Activated T-helper 1 cell treated with anti-CD3 and anti-CD28 coated beads, Interleukin-12 subunit alpha, Interleukin-12 subunit beta, Interleukin-2, Interleukin-4 antibody, amounts not matched to agents 30 ng/mL and 10 ng/mL and 1 ng/mL, durations not matched to agents 14 hours and 24 hours and 36 hours (primary cell): ENCODE results near the gene SAMD4A. TPM values are rescaled to one million over a fixed set of nuclear protein-coding genes. Genes with fewer than 3 reads are reported as not detected.

Source experiments
- DNase-seq: peaks from one replicate; pipeline ENCODE4 v3.0.0; 2021; ENCODE audit warnings: low spot score
- H3K27ac Mint-ChIP-seq: one replicate; pipeline ENCODE4 v1.8.0; 2021; ENCODE audit warnings: mild to moderate bottlenecking, mixed read lengths
- H3K27me3 Mint-ChIP-seq: one replicate; pipeline ENCODE4 v1.8.0; 2022; ENCODE audit warnings: mild to moderate bottlenecking, moderate library complexity, mixed read lengths; ENCODE audit not compliant: insufficient read depth
- H3K36me3 Mint-ChIP-seq: one replicate; pipeline ENCODE4 v1.8.0; 2021; ENCODE audit warnings: low read depth, mixed read lengths
- H3K4me1 Mint-ChIP-seq: one replicate; pipeline ENCODE4 v1.8.0; 2021; ENCODE audit warnings: low read depth, mixed read lengths
- H3K4me3 Mint-ChIP-seq: one replicate; pipeline ENCODE4 v1.8.0; 2021; ENCODE audit warnings: mild to moderate bottlenecking, moderate library complexity, mixed read lengths
- H3K9me3 Mint-ChIP-seq: one replicate; pipeline ENCODE4 v1.8.0; 2021; ENCODE audit warnings: mixed read lengths
- intact Hi-C: fragments of 100-400 bp; cut with micrococcal nuclease; formaldehyde crosslinking; loops from one replicate; pipeline ENCODE4 v1.15.1; 2024
- total RNA-seq: library from RNA; stranded (reverse); gene quantifications from 2 replicates; pipeline ENCODE4 v1.2.3, GENCODE V29; 2022

Gene SAMD4A
- total RNA-seq, 1 donor from 2014 or later: 1.8 TPM

DNA sequence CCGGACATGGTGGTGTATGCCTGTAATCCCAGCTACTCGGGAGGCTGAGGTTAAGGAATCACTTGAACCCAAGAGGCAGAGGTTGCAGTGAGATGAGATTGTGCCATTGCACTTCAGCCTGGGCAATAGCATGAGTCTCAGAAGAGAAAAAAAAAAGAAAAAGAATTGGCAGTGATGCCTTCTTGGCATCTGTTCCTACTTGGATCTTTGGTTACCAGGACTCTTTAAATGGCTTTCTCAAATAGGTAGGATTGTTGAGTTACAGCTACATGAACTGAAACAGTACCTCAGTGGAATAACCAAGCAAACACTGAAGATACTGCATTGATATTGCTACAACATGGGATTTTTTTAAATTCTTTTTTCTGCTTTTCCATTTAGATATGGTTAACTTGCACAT is 136.8 kb downstream of the SAMD4A start:
- DNase-seq: no peak
- Mint-ChIP-seq H3K36me3 (no peaks in the 10 kb centered on the region), H3K4me1 (peaks cover 8% of the 10 kb centered on the region), H3K27ac (no peak overlapping the region), H3K27me3 (peaks cover 36% of the 10 kb centered on the region), H3K4me3 (no peak overlapping the region), H3K9me3 (no peaks in the 10 kb centered on the region)
- intact Hi-C loops: no loop called here

DNA sequence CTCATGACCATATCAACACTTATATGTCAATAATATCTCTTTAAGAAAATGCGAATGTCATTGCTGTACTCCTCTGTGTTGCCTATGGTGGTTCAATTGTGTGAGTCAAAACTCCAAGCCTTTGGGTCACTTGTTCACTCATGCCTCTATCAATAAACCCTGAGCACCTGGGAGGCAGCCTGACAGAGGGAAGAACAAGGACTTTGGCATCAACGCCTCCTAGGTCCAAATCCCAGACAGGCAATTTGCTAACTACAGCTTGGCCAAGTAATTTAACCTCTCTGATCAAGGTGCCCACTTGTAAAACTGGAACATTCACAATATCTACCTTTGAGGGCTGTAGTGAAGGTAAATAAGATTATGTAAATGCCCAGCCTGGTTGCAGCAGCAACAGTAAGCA is 137.8 kb downstream of the SAMD4A start:
- H3K27me3 Mint-ChIP-seq: peaks cover 31% of the 10 kb centered on the region
- H3K4me3 Mint-ChIP-seq: no peak overlapping the region
- H3K4me1 Mint-ChIP-seq: peaks cover 8% of the 10 kb centered on the region
- no peaks in the 10 kb centered on the region for H3K36me3 Mint-ChIP-seq
- intact Hi-C loops: no loop called here
- H3K27ac Mint-ChIP-seq: no peak overlapping the region
- DNase-seq: no peak
- H3K9me3 Mint-ChIP-seq: no peaks in the 10 kb centered on the region

DNA sequence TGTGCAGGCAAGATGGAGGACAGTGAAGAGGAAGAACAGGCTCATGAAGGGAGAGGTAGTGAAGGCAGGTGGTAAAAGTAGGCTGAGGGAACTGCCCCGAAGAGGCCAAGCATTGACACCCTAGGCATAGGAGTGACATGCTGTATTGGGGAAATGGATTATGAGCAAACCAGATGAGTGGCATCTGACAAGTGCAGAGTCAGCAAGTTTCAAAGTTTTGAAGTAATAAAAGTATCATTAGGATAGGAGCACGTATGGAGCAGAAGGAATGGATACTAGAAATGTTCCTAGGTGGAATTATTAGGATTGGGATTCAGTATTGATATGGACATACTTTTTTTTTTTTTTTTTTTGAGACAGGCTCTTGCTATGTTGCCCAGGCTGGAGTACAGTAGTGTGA is 139.8 kb downstream of the SAMD4A start:
- intact Hi-C loops: no loop called here
- Mint-ChIP-seq H3K4me3 (no peak overlapping the region), H3K27me3 (peaks cover 12% of the 10 kb centered on the region), H3K4me1 (no peaks in the 10 kb centered on the region), H3K9me3 (no peaks in the 10 kb centered on the region), H3K27ac (no peak overlapping the region), H3K36me3 (no peaks in the 10 kb centered on the region)
- no peak for DNase-seq

DNA sequence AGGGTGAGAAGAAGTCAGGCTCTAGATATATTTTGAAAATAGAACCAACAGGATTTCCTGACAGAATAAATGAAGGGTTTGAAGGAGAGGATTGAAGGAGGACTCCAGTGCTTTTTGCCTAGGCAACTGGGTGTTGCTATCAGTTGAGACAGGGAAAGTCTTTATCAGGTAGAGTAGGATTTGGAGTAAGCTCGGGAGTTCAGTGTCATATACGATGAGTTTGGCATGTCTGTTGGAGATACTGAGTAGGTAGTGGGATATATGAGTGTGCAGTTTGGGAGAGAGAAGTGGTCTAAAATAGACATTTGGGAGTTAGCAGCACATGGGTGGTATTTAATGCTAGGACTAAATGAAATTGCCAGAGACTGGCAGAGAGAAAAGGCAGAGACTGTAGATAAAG is 141.2 kb downstream of the SAMD4A start:
- no peaks in the 10 kb centered on the region for H3K36me3 Mint-ChIP-seq
- no peak overlapping the region for H3K27ac Mint-ChIP-seq

DNA sequence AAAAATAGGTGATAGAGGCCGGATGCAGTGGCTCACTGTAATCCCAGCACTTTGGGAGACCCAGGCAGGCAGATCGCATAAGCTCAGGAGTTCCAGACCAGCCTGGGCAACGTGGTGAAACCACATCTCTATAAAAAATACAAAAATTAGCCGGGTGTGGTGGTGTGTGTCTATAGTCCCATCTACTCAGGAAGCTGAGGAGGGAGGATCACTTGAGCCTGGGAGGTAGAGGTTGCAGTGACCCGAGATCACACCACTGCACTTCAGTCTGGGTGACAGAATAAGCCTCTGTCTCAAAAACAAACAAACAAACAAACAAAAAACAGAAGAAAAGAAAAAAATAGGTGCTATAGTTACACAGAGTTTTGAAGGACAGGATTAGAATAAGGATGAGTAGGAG is 142.1 kb downstream of the SAMD4A start:
- Mint-ChIP-seq H3K4me1 (no peaks in the 10 kb centered on the region), H3K27me3 (peaks cover 5% of the 10 kb centered on the region), H3K36me3 (no peaks in the 10 kb centered on the region), H3K27ac (no peak overlapping the region), H3K9me3 (no peaks in the 10 kb centered on the region), H3K4me3 (no peak overlapping the region)
- intact Hi-C loops: loop anchor here (2.0 kb wide), 1 partner anchor 34 kb away; no protein-coding TSS in a partner anchor
- DNase-seq: no peak

More for the DNA sequence above, 141.2 kb downstream of the SAMD4A start:
- DNase-seq: no peak
- Mint-ChIP-seq H3K4me1 (no peaks in the 10 kb centered on the region), H3K4me3 (no peak overlapping the region), H3K27me3 (peaks cover 5% of the 10 kb centered on the region), H3K9me3 (no peaks in the 10 kb centered on the region)
- intact Hi-C loops: loop anchor here (2.0 kb wide), 1 partner anchor 35 kb away; no protein-coding TSS in a partner anchor

DNA sequence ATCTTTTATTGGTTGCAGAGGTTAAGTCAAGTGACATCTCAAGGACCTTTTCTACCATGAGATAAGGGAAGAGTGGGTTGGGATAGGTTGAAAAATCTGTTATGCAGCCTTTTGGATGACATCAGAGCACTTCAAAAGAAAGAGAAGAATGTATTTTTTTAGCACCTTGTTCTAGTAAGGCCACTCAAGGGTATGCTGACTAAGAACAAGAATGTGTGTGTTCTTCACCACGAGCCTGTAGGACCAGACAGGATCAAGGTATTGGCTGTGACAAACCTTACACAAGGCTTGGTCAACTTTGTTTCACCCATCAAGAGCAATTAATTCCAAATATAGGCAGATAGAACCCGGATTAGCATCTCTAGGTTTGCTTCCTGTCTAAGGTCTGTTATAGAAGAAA is 142.5 kb downstream of the SAMD4A start:
- no peaks in the 10 kb centered on the region for H3K4me1 Mint-ChIP-seq
- no peak for DNase-seq

DNA sequence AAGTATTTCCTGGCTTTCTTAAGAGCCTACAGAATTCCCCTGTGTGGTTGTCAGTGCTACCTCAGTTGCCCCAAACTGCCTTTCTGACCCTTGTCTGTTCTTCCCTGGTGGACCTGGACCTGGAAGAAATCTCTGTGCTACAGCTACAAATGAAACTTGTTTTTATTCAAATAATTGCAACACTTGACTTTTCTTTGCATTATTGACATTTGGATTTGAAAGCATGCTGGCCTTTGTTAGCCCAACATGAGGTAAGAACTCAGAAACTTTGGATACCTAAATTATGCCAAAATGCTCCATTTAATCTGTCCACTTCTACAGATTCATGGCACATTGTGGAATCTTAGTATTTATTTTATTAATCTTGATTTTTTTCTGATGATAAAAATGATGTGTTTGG is 142.9 kb downstream of the SAMD4A start:
- no peak for DNase-seq
- H3K27ac Mint-ChIP-seq: no peak overlapping the region
- intact Hi-C loops: loop anchor here (2.0 kb wide), 1 partner anchor 33 kb away; no protein-coding TSS in a partner anchor
- no peaks in the 10 kb centered on the region for H3K9me3 Mint-ChIP-seq
- H3K4me3 Mint-ChIP-seq: no peak overlapping the region
- no peaks in the 10 kb centered on the region for H3K36me3 Mint-ChIP-seq
- H3K4me1 Mint-ChIP-seq: no peaks in the 10 kb centered on the region
- H3K27me3 Mint-ChIP-seq: peaks cover 4% of the 10 kb centered on the region

More for the DNA sequence above, 142.5 kb downstream of the SAMD4A start:
- Mint-ChIP-seq H3K4me3 (no peak overlapping the region), H3K9me3 (no peaks in the 10 kb centered on the region), H3K27me3 (peaks cover 4% of the 10 kb centered on the region), H3K27ac (no peak overlapping the region), H3K36me3 (no peaks in the 10 kb centered on the region)
- intact Hi-C loops: loop anchor here (2.0 kb wide), 1 partner anchor 33 kb away; no protein-coding TSS in a partner anchor

DNA sequence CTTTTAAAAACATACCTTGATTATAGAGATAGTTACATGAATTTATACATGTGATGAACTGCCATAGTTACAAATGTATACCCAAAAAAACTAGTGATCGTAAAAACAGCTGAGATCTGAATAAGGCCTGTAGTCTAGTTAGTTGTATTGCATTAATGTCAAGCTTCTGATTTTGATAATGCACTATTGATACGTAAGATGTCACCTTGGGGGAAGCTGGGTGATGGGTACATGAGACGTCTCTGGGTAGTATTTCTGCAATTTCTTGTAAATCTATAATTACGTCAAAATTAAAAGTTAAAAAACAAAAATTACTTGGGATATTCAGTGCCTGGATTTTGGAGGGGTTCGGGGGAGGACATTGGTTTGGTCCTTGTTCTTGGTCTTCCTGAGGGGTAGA is 144.4 kb downstream of the SAMD4A start:
- no peak overlapping the region for H3K4me3 Mint-ChIP-seq
- intact Hi-C loops: no loop called here
- peaks cover 13% of the 10 kb centered on the region for H3K27me3 Mint-ChIP-seq
- H3K4me1 Mint-ChIP-seq: no peaks in the 10 kb centered on the region
- no peaks in the 10 kb centered on the region for H3K36me3 Mint-ChIP-seq
- no peaks in the 10 kb centered on the region for H3K9me3 Mint-ChIP-seq
- no peak for DNase-seq
- no peak overlapping the region for H3K27ac Mint-ChIP-seq

DNA sequence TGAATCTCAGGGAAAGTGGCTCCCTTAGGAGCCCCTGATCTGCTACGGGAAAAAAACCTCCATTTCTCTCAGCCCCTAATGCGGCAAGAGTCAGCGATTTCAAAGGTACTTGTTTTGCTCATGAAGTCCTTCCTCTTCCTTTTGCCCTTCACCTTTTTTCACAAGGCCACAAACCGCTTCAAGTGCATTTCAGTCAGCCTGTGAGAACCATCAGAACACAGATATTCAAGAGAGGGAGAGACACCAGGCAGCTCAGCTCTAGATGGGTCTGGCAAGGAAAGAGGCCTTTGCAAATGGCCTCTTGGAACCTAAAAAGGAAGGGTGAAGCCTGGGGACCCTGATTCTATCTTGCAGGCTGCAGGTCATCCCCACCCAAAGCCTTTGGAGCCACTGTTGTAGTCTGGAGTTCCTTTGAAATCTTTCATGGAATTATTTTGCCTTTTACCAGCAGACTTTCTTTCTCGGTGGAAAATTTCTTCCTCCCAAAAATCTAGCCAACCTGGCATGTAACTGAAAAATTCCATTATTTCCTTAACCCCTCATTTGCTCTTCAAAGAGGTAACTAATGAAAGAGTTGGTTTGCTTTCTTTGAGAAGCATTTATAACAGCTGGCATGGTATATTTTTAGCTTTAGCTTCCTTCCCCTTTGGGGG is 145.0 kb downstream of the SAMD4A start:
- DNase-seq: no peak
- no peak overlapping the region for H3K27ac Mint-ChIP-seq
- no peaks in the 10 kb centered on the region for H3K36me3 Mint-ChIP-seq

DNA sequence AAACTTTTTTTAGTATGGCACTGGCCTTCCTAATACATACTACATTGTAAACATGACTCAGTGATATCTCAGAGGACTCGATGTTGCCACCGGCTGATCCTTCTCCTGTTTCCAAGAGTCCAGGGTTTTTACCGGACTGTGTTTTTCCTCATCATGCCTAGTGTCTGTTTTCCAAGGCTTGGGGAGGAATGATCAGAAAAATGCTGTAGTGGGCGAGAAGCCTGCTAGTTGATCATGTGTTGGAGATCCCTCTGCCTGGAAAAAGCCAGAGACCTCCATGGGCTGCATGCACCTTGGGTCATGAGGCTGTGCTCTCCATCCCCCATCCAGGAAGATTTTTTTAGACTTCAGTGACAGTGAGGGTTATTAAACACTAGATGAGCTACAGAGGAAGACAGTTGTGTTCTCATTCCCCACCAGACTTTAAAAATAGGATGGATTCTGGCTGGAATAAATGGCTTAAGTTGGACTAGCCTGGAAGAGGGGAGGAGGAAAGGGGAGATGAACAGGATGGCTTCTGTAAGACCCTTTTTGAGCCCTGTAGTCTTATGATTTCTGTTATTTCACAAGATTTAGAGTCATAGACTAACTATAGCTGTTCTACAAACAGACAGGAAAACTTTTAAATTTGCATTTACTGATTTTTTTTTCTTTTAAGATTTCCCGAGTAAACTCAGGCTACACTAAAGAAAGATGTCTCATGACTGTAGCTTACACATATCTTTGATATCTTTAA is 145.7 kb downstream of the SAMD4A start:
- Mint-ChIP-seq H3K27ac (no peak overlapping the region), H3K4me3 (no peak overlapping the region), H3K36me3 (no peaks in the 10 kb centered on the region), H3K27me3 (peaks cover 13% of the 10 kb centered on the region), H3K4me1 (no peaks in the 10 kb centered on the region), H3K9me3 (no peaks in the 10 kb centered on the region)
- no peak for DNase-seq
- intact Hi-C loops: no loop called here

More for the DNA sequence above, 145.0 kb downstream of the SAMD4A start:
- intact Hi-C loops: no loop called here
- H3K4me1 Mint-ChIP-seq: no peaks in the 10 kb centered on the region
- H3K4me3 Mint-ChIP-seq: no peak overlapping the region
- H3K27me3 Mint-ChIP-seq: peaks cover 13% of the 10 kb centered on the region
- H3K9me3 Mint-ChIP-seq: no peaks in the 10 kb centered on the region

DNA sequence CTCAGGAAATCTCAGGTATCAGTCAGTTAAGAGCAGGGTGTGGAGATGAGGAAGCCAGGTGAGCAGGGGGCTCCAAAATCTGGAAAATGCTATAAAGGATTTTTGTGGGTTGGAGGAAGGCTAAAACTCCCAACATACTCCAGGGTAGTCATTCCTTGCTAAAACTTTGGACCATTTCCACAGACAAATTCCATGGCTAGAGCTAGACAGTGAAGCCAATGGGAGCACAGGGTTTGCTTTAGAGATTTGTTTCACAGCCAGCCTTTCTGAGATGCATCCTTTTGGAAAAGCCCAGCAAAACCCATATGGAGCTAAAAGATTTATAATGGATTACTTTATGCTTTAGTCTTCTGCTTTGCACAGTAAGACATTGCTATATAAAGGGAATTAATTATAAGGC is 146.5 kb downstream of the SAMD4A start:
- no peak overlapping the region for H3K4me3 Mint-ChIP-seq
- H3K27me3 Mint-ChIP-seq: peaks cover 15% of the 10 kb centered on the region
- H3K9me3 Mint-ChIP-seq: no peaks in the 10 kb centered on the region
- DNase-seq: no peak
- H3K27ac Mint-ChIP-seq: no peak overlapping the region
- H3K36me3 Mint-ChIP-seq: no peaks in the 10 kb centered on the region
- intact Hi-C loops: no loop called here
- H3K4me1 Mint-ChIP-seq: no peaks in the 10 kb centered on the region

DNA sequence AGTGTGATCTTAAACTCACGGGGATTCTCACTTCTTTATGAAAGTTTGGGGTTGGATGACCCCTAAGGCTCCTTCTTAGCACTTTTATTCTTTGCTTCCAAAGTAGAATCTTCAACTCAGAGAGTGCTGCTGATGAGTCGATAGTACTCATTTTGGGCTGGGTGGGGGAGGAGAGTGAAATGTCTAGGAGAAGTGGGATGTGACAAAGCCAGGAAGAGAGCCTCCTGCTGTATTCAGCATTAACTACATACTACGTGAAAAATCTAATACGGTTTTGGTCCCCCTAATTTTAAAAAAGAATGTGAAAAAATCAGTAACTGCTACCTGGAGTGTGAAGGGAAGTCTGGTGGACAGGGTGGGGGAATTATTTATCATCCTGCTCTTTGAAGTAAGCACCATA is 148.3 kb downstream of the SAMD4A start:
- no peaks in the 10 kb centered on the region for H3K4me1 Mint-ChIP-seq
- peaks cover 24% of the 10 kb centered on the region for H3K27me3 Mint-ChIP-seq
- intact Hi-C loops: loop anchor here (2.0 kb wide), 1 partner anchor 14 kb away; no protein-coding TSS in a partner anchor
- H3K9me3 Mint-ChIP-seq: no peaks in the 10 kb centered on the region
- no peak overlapping the region for H3K4me3 Mint-ChIP-seq
- H3K27ac Mint-ChIP-seq: no peak overlapping the region
- no peaks in the 10 kb centered on the region for H3K36me3 Mint-ChIP-seq
- DNase-seq: no peak

DNA sequence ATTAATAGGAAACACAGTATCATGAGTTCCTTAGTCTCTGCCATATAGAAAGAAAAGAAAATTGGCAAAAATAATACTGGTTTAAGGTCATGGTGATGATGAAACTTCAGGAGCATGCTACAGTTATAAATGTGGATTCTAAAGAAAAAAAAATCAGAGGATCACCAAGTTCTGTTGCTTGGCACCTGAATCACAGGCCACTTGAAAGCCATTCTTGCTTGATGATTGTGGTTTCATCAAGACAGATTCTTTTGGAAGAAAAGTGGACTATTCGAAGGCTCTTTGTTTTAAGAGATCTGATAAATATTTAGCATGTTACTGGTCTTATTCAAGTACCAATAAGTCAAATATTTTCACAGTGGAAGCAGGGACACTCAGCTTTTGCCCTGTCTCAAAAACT is 148.9 kb downstream of the SAMD4A start:
- H3K36me3 Mint-ChIP-seq: no peaks in the 10 kb centered on the region
- no peak overlapping the region for H3K27ac Mint-ChIP-seq
- no peak for DNase-seq
- no peaks in the 10 kb centered on the region for H3K9me3 Mint-ChIP-seq
- H3K4me3 Mint-ChIP-seq: no peak overlapping the region
- intact Hi-C loops: loop anchor here (2.0 kb wide), 1 partner anchor 13 kb away; no protein-coding TSS in a partner anchor
- peaks cover 27% of the 10 kb centered on the region for H3K27me3 Mint-ChIP-seq
- H3K4me1 Mint-ChIP-seq: no peaks in the 10 kb centered on the region
